T-helper 2 cell (primary cell): Measurements from ENCODE around the gene PHLDB2.

Experiments used
- DNase-seq, 5 experiments: peaks; one replicate each; pipeline versions ENCODE4 v3.0.0 to v3.0.0-alpha.2; 2012 to 2022

PHLDB2 gene

GRCh38 chr3:111884411-111885018 lies 25.4 kb downstream of the PHLDB2 start:
- no peak for DNase-seq

GRCh38 chr3:111885578-111885977 lies 26.5 kb downstream of the PHLDB2 start:
- DNase-seq, result no peak

- DNase-seq, result peak in 1 of 5 experiments; percentile 10
These were observed 31.1 kb downstream of the PHLDB2 start for GRCh38 chr3:111890051-111890580.

GRCh38 chr3:111892070-111892469 lies 33.0 kb downstream of the PHLDB2 start:
- no peak for DNase-seq

GRCh38 chr3:111895071-111895470 lies 36.0 kb downstream of the PHLDB2 start:
- peak in 1 of 5 experiments; percentile 30 for DNase-seq

GRCh38 chr3:111899966-111900365 lies 40.9 kb downstream of the PHLDB2 start:
- DNase-seq, result no peak

GRCh38 chr3:111901637-111902036 lies 42.6 kb downstream of the PHLDB2 start:
- DNase-seq, result no peak

- no peak for DNase-seq
These were observed 43.5 kb downstream of the PHLDB2 start for GRCh38 chr3:111902534-111902933.

GRCh38 chr3:111903067-111903511 lies 44.0 kb downstream of the PHLDB2 start:
- peak in 1 of 5 experiments; percentile 19 for DNase-seq

GRCh38 chr3:111904376-111905241 lies 45.5 kb downstream of the PHLDB2 start:
- no peak for DNase-seq

GRCh38 chr3:111906656-111907055 lies 47.6 kb downstream of the PHLDB2 start:
- no peak for DNase-seq

- DNase-seq, result no peak
These were observed 48.1 kb downstream of the PHLDB2 start for GRCh38 chr3:111907151-111907550.

- no peak for DNase-seq
These were observed 51.7 kb downstream of the PHLDB2 start for GRCh38 chr3:111910806-111911205.

GRCh38 chr3:111911446-111911845 lies 52.4 kb downstream of the PHLDB2 start:
- DNase-seq, result no peak

- no peak for DNase-seq
These were observed 54.2 kb downstream of the PHLDB2 start for GRCh38 chr3:111913163-111913763.

GRCh38 chr3:111915905-111916304 lies 56.8 kb downstream of the PHLDB2 start:
- no peak for DNase-seq

- no peak for DNase-seq
These were observed 58.2 kb downstream of the PHLDB2 start for GRCh38 chr3:111917300-111917699.

- no peak for DNase-seq
These were observed 60.5 kb downstream of the PHLDB2 start for GRCh38 chr3:111919370-111920065.

GRCh38 chr3:111921181-111921580 lies 62.1 kb downstream of the PHLDB2 start:
- DNase-seq, result no peak

GRCh38 chr3:111923095-111923771 lies 64.2 kb downstream of the PHLDB2 start:
- no peak for DNase-seq

GRCh38 chr3:111923806-111924205 lies 64.7 kb downstream of the PHLDB2 start:
- DNase-seq, result no peak

- DNase-seq, result no peak
These were observed 65.2 kb downstream of the PHLDB2 start for GRCh38 chr3:111924283-111924682.
